ENCODE data around the gene TBCD. TPM values are rescaled to one million over a fixed set of nuclear protein-coding genes. Genes with fewer than 3 reads are reported as not detected.
A peak's percentile ranks its signal among the peaks of the same experiment; 100 is the strongest.

Gene TBCD
- total RNA-seq, 2 experiments from 2014 or later, result 77.8 to 85.8 TPM

GRCh38 chr17:82881900-82882714 lies 130.2 kb downstream of the TBCD start:
- H3K4me3 Mint-ChIP-seq, result peak overlapping the region; percentile 71
- H3K27me3 Mint-ChIP-seq, result no peaks in the 10 kb centered on the region
- no peaks in the 10 kb centered on the region for H3K9me3 Mint-ChIP-seq
- intact Hi-C loops (cut with micrococcal nuclease), result no loop called here
- ATAC-seq, result peak; percentile 12
- H3K4me1 Mint-ChIP-seq (ENCODE audit: low read depth), result peaks cover 74% of the 10 kb centered on the region
- CTCF ChIA-PET, result interaction anchor here (1.0 to 3.9 kb wide), 2 partner anchors 11 to 101 kb away, joined by 3 to 23 read pairs; no protein-coding TSS in a partner anchor
- TF ChIP-seq CTCF (IDR thresholded peaks at IDR 0.05), result no peak
- H3K27ac Mint-ChIP-seq, result peak overlapping the region; percentile 93
- POLR2A ChIA-PET, result interaction anchor here (1.1 to 5.7 kb wide), 3 partner anchors 10 to 363 kb away, joined by 3 to 34 read pairs (median 4); partner anchors contain the start of gene FOXK2
- H3K36me3 Mint-ChIP-seq (ENCODE audit: low read depth), result peaks cover 14% of the 10 kb centered on the region
- DNase-seq, result no peak

GRCh38 chr17:82882715-82883418 lies 131.0 kb downstream of the TBCD start:
- ChIA-PET POLR2A (interaction anchor here (0.7 to 5.7 kb wide), 4 partner anchors 10 to 364 kb away, joined by 3 to 34 read pairs (median 4); partner anchors contain the start of gene FOXK2), CTCF (interaction anchor here (1.0 to 3.9 kb wide), 2 partner anchors 12 to 102 kb away, joined by 3 to 23 read pairs; no protein-coding TSS in a partner anchor)
- DNase-seq, result peak; percentile 88
- ATAC-seq, result peak; percentile 87
- H3K27ac Mint-ChIP-seq, result peak overlapping the region; percentile 93
- H3K4me3 Mint-ChIP-seq, result peak overlapping the region; percentile 71
- intact Hi-C loops (cut with micrococcal nuclease), result no loop called here
- no peaks in the 10 kb centered on the region for H3K9me3 Mint-ChIP-seq
- H3K27me3 Mint-ChIP-seq, result no peaks in the 10 kb centered on the region
- TF ChIP-seq CTCF (IDR thresholded peaks at IDR 0.05), result no peak
- peaks cover 79% of the 10 kb centered on the region for H3K4me1 Mint-ChIP-seq (ENCODE audit: low read depth)
- peaks cover 21% of the 10 kb centered on the region for H3K36me3 Mint-ChIP-seq (ENCODE audit: low read depth)

GRCh38 chr17:82883419-82884031 lies 131.7 kb downstream of the TBCD start:
- ChIA-PET CTCF (interaction anchor here (1.0 to 3.9 kb wide), 4 partner anchors 9 to 103 kb away, joined by 3 to 23 read pairs (median 4); no protein-coding TSS in a partner anchor), POLR2A (interaction anchor here (0.7 to 5.7 kb wide), 4 partner anchors 10 to 364 kb away, joined by 3 to 34 read pairs (median 4); partner anchors contain the start of gene FOXK2)
- ATAC-seq, result no peak
- no peak for TF ChIP-seq CTCF (IDR thresholded peaks at IDR 0.05)
- Mint-ChIP-seq H3K4me1 (ENCODE audit: low read depth) (peaks cover 72% of the 10 kb centered on the region), H3K9me3 (no peaks in the 10 kb centered on the region), H3K27me3 (no peaks in the 10 kb centered on the region), H3K36me3 (ENCODE audit: low read depth) (peaks cover 17% of the 10 kb centered on the region), H3K27ac (peak overlapping the region; percentile 93), H3K4me3 (peak overlapping the region; percentile 71)
- intact Hi-C loops (cut with micrococcal nuclease), result no loop called here
- DNase-seq, result peak; percentile 28

GRCh38 chr17:82884341-82884969 lies 132.6 kb downstream of the TBCD start:
- Mint-ChIP-seq H3K27ac (peak overlapping the region; percentile 90), H3K4me3 (peak overlapping the region; percentile 63), H3K36me3 (ENCODE audit: low read depth) (peaks cover 15% of the 10 kb centered on the region), H3K9me3 (no peaks in the 10 kb centered on the region), H3K4me1 (ENCODE audit: low read depth) (peaks cover 67% of the 10 kb centered on the region), H3K27me3 (no peaks in the 10 kb centered on the region)
- ATAC-seq (no peak), DNase-seq (no peak)
- intact Hi-C loops (cut with micrococcal nuclease), result no loop called here
- TF ChIP-seq CTCF (IDR thresholded peaks at IDR 0.05), result no peak
- POLR2A ChIA-PET, result interaction anchor here (1.0 to 5.7 kb wide), 3 partner anchors 13 to 20 kb away, joined by 3 to 34 read pairs (median 4); no protein-coding TSS in a partner anchor
- CTCF ChIA-PET, result interaction anchor here (1.0 to 3.9 kb wide), 10 partner anchors 8 to 104 kb away, joined by 3 to 23 read pairs (median 5); no protein-coding TSS in a partner anchor

Measured in activated CD8-positive, alpha-beta T cell treated with anti-CD3 and anti-CD28 coated beads for 36 hours (primary cell).